Measurements from ENCODE around the gene RIPOR3. TPM values are rescaled to one million over a fixed set of nuclear protein-coding genes. Genes with fewer than 3 reads are reported as not detected.

RIPOR3 gene
- total RNA-seq, 1 experiment from 2014 or later, result 0.46 TPM

- Histone ChIP-seq H2AK5ac (ENCODE audit: insufficient read length, low read length) (no peak overlapping the region), H4K91ac (ENCODE audit: insufficient read length, low read depth, low read length) (no peak overlapping the region), H3K4me2 (ENCODE audit: insufficient read depth, insufficient read length, low read length) (no peak overlapping the region), H4K5ac (ENCODE audit: insufficient read length, low read depth, low read length) (no peak overlapping the region), H3T11ph (ENCODE audit: low read length) (no peak overlapping the region), H2BK12ac (ENCODE audit: insufficient read length, low read depth, low read length) (no peak overlapping the region), H3K23ac (ENCODE audit: insufficient read length, low read depth, low read length) (no peak overlapping the region), H3K9ac (ENCODE audit: extremely low read depth, insufficient read length, low read length) (no peak overlapping the region), H3K9me3 (ENCODE audit: control insufficient read depth, low read depth, low read length) (no peaks in the 10 kb centered on the region), H3K56ac (ENCODE audit: insufficient read length, low read depth, low read length) (no peak overlapping the region), H3K27ac (ENCODE audit: insufficient read length, low read depth, low read length) (no peak overlapping the region), H2AFZ (ENCODE audit: low read length) (no peak overlapping the region), H3K27me3 (ENCODE audit: insufficient read depth, low read length) (no peaks in the 10 kb centered on the region), H4K8ac (replicated peaks; ENCODE audit: insufficient read length, low read depth, low read length) (no peak overlapping the region), H2BK20ac (ENCODE audit: low read depth, low read length, poor library complexity, severe bottlenecking) (no peak overlapping the region), H3K14ac (ENCODE audit: insufficient read depth, low read length) (no peak overlapping the region; the same call in 1 of the 2 replicates), H3K4ac (ENCODE audit: low read depth, low read length) (no peak overlapping the region), H3K18ac (ENCODE audit: insufficient read length, low read depth, low read length) (no peak overlapping the region), H3K79me1 (ENCODE audit: insufficient read depth, low read depth, low read length, poor library complexity, severe bottlenecking) (no peaks in the 10 kb centered on the region), H2BK120ac (ENCODE audit: low read depth, low read length, poor library complexity, severe bottlenecking) (no peak overlapping the region), H3K4me1 (ENCODE audit: insufficient read depth, low read length) (no peaks in the 10 kb centered on the region), H4K20me1 (ENCODE audit: control insufficient read depth, insufficient read depth, insufficient read length) (no peaks in the 10 kb centered on the region), H3K23me2 (ENCODE audit: insufficient read length, low read depth, low read length, poor library complexity, severe bottlenecking) (no peaks in the 10 kb centered on the region), H2BK15ac (ENCODE audit: low read depth, low read length) (no peak overlapping the region), H2BK5ac (ENCODE audit: insufficient read length, low read length) (no peak overlapping the region), H3K79me2 (ENCODE audit: insufficient read depth, low read length) (no peaks in the 10 kb centered on the region)
- H3K4me3 Mint-ChIP-seq, result no peak overlapping the region
- H3K36me3 Mint-ChIP-seq (ENCODE audit: insufficient read depth in 1 of 3, low read depth in 3 of 3), result no peaks in the 10 kb centered on the region
- no peak for TF ChIP-seq CTCF (conservative IDR thresholded peaks at IDR 0.05)
- H3K27me3 Mint-ChIP-seq (ENCODE audit: low read depth), result peaks cover 1% of the 10 kb centered on the region; the same call in 1 of the 2 replicates
- H3K27ac Mint-ChIP-seq, result no peak overlapping the region; a peak in 1 of 7 replicates
- no peak for DNase-seq
- WGBS (ENCODE audit: extremely low coverage, insufficient read length, low lambda C conversion rate), result no CpG with 5 or more reads among the region's 22 CpGs
- peaks cover 9 to 15% of the 10 kb centered on the region in 2 experiments for H3K4me1 Mint-ChIP-seq
- no peaks in the 10 kb centered on the region for H3K9me3 Mint-ChIP-seq
Measured at GRCh38 chr20:50597406-50597969, 93.9 kb downstream of the RIPOR3 start.
